Neural cell (in vitro differentiated cells): ENCODE data around the gene PCED1B.

ENCODE experiments used
- EZH2 ChIP-seq: fragments of 200-600, 300-800 bp; shearing (Covaris generic), sonication (generic); IDR thresholded peaks from 2 replicates; pipeline ENCODE4 v1.6.1; 2014; ENCODE audit warnings: antibody characterized with exemption, low read length, borderline replicate concordance, mild to moderate bottlenecking; ENCODE audit not compliant: insufficient read depth, poor library complexity, severe bottlenecking
- POLR2AphosphoS5 ChIP-seq: IDR thresholded peaks from 2 replicates; pipeline ENCODE4 v1.6.1; 2012
- RAD21 ChIP-seq: fragments of 450-650 bp; conservative IDR thresholded peaks from 2 replicates; pipeline ENCODE4 v1.6.1; 2014; ENCODE audit warnings: antibody characterized with exemption, mild to moderate bottlenecking, moderate library complexity
- SMC3 ChIP-seq: fragments of 450-650 bp; conservative IDR thresholded peaks from 2 replicates; pipeline ENCODE4 v1.6.1; 2014; ENCODE audit warnings: antibody characterized with exemption, mild to moderate bottlenecking, moderate library complexity; ENCODE audit not compliant: poor library complexity
- TF ChIP-seq, protein P1 (sequence below): fragments of 450-650 bp; IDR thresholded peaks from 2 replicates; pipeline ENCODE4 v1.5.1; 2014; ENCODE audit warnings: antibody characterized with exemption, mild to moderate bottlenecking, moderate library complexity; ENCODE audit not compliant: poor library complexity, severe bottlenecking

DNA sequence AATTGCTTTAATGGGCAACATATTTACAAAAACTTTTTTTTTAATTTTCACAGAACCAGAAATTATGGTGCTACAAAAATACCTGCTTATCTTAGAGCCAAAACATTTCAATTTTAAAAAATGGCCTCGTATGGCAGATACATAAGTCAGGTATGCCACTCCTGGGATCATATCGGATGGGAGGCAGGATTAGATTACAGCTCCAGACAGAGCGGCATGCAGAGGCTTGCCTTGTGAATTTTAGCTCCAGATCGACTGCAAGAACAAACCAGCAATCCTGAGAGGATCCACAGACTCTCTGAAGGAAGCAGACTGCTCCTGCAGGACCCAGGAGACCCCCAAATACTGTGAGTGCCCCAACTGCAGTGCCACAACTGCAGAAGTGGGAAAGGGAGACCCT, 169.7 kb downstream of the PCED1B start:
- no peak for TF ChIP-seq RAD21
- TF ChIP-seq EZH2: no peak
- TF ChIP-seq, protein P1, sequence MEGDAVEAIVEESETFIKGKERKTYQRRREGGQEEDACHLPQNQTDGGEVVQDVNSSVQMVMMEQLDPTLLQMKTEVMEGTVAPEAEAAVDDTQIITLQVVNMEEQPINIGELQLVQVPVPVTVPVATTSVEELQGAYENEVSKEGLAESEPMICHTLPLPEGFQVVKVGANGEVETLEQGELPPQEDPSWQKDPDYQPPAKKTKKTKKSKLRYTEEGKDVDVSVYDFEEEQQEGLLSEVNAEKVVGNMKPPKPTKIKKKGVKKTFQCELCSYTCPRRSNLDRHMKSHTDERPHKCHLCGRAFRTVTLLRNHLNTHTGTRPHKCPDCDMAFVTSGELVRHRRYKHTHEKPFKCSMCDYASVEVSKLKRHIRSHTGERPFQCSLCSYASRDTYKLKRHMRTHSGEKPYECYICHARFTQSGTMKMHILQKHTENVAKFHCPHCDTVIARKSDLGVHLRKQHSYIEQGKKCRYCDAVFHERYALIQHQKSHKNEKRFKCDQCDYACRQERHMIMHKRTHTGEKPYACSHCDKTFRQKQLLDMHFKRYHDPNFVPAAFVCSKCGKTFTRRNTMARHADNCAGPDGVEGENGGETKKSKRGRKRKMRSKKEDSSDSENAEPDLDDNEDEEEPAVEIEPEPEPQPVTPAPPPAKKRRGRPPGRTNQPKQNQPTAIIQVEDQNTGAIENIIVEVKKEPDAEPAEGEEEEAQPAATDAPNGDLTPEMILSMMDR: no peak
- no peak for TF ChIP-seq POLR2AphosphoS5
- TF ChIP-seq SMC3: no peak
